ENCODE results near the gene CD28.

Gene CD28

GRCh38 chr2:203715744-203716143 lies 9.3 kb downstream of the CD28 start:
- no peak for DNase-seq (ENCODE audit: low read depth in 2 of 2)

- no peak for DNase-seq (ENCODE audit: low read depth in 2 of 2)
Measured at GRCh38 chr2:203718087-203718486, 11.6 kb downstream of the CD28 start.

- no peak for DNase-seq (ENCODE audit: low read depth in 2 of 2)
Measured at GRCh38 chr2:203719456-203720410, 13.3 kb downstream of the CD28 start.

GRCh38 chr2:203720915-203721672 lies 14.7 kb downstream of the CD28 start:
- no peak for DNase-seq (ENCODE audit: low read depth in 2 of 2)

- no peak for DNase-seq (ENCODE audit: low read depth in 2 of 2)
Measured at GRCh38 chr2:203721781-203722300, 15.4 kb downstream of the CD28 start.

GRCh38 chr2:203722411-203722810 lies 16.0 kb downstream of the CD28 start:
- no peak for DNase-seq (ENCODE audit: low read depth in 2 of 2)

- DNase-seq (ENCODE audit: low read depth in 2 of 2): no peak
Measured at GRCh38 chr2:203728321-203728720, 21.9 kb downstream of the CD28 start.

GRCh38 chr2:203730076-203730729 lies 23.8 kb downstream of the CD28 start:
- no peak for DNase-seq (ENCODE audit: low read depth in 2 of 2)

GRCh38 chr2:203730883-203731282 lies 24.4 kb downstream of the CD28 start:
- DNase-seq (ENCODE audit: low read depth in 2 of 2): no peak

- no peak for DNase-seq (ENCODE audit: low read depth in 2 of 2)
Measured at GRCh38 chr2:203732092-203732952, 25.9 kb downstream of the CD28 start.

- no peak for DNase-seq (ENCODE audit: low read depth in 2 of 2)
Measured at GRCh38 chr2:203732953-203733510, 26.6 kb downstream of the CD28 start.

- no peak for DNase-seq (ENCODE audit: low read depth in 2 of 2)
Measured at GRCh38 chr2:203733684-203734083, 27.2 kb downstream of the CD28 start.

- DNase-seq (ENCODE audit: low read depth in 2 of 2): no peak
Measured at GRCh38 chr2:203734276-203734983, 28.0 kb downstream of the CD28 start.

GRCh38 chr2:203737360-203737759 lies 30.9 kb downstream of the CD28 start:
- DNase-seq (ENCODE audit: low read depth in 2 of 2): no peak

GRCh38 chr2:203739351-203739750 lies 32.9 kb downstream of the CD28 start:
- DNase-seq (ENCODE audit: low read depth in 2 of 2): no peak

- no peak for DNase-seq (ENCODE audit: low read depth in 2 of 2)
Measured at GRCh38 chr2:203740871-203741281, 34.4 kb downstream of the CD28 start.

- DNase-seq (ENCODE audit: low read depth in 2 of 2): no peak
Measured at GRCh38 chr2:203741566-203741965, 35.1 kb downstream of the CD28 start.

GRCh38 chr2:203743441-203743981 lies 37.1 kb downstream of the CD28 start:
- DNase-seq (ENCODE audit: low read depth in 2 of 2): no peak

GRCh38 chr2:203744091-203744490 lies 37.7 kb downstream of the CD28 start:
- DNase-seq (ENCODE audit: low read depth in 2 of 2): no peak

- DNase-seq (ENCODE audit: low read depth in 2 of 2): no peak
Measured at GRCh38 chr2:203745267-203745666, 38.8 kb downstream of the CD28 start.

Measured in fibroblast of skin of left quadriceps (primary cell).